Liver (tissue), 9 donors: ENCODE data around the gene POC1A. TPM values are rescaled to one million over a fixed set of nuclear protein-coding genes. Genes with fewer than 3 reads are reported as not detected.

Experiments
- DNase-seq: peaks from one replicate; pipeline ENCODE4 v3.0.0-alpha.2; 2017; ENCODE audit warnings: low spot score
- H3K27ac ChIP-seq, 2 donors: one replicate each; pipeline ENCODE4 v1.7.0; 2013; ENCODE audit warnings: inconsistent platforms in 2 of 2, low read length in 2 of 2, control low read depth in 1 of 2, low read depth in 1 of 2, mild to moderate bottlenecking in 1 of 2
- H3K27me3 ChIP-seq, 4 donors: one replicate each; pipeline versions ENCODE4 v1.6.1 to v1.7.0; 2013; ENCODE audit warnings: low read length in 3 of 4, inconsistent platforms in 1 of 4, mild to moderate bottlenecking in 1 of 4, moderate library complexity in 1 of 4; ENCODE audit not compliant: control insufficient read depth in 4 of 4, insufficient read depth in 4 of 4
- H3K36me3 ChIP-seq, 4 donors: one replicate each; pipeline versions ENCODE4 v1.6.1 to v1.7.0; 2013; ENCODE audit warnings: low read length in 3 of 4, mild to moderate bottlenecking in 3 of 4, low read depth in 1 of 4, moderate library complexity in 1 of 4; ENCODE audit not compliant: control insufficient read depth in 4 of 4, insufficient read depth in 3 of 4
- H3K4me1 ChIP-seq, 4 donors: one replicate each; pipeline versions ENCODE4 v1.6.1 to v1.7.0; 2013; ENCODE audit warnings: low read length in 3 of 4, mild to moderate bottlenecking in 3 of 4, moderate library complexity in 1 of 4; ENCODE audit not compliant: control insufficient read depth in 4 of 4, insufficient read depth in 4 of 4
- H3K4me3 ChIP-seq, 3 donors: one replicate each; pipeline versions ENCODE4 v1.6.1 to v1.7.0; 2013; ENCODE audit warnings: low read length in 3 of 3, control low read depth in 1 of 3, low read depth in 1 of 3, mild to moderate bottlenecking in 1 of 3
- H3K9ac ChIP-seq, 2 donors: one replicate each; pipeline ENCODE4 v1.7.0; 2013; ENCODE audit warnings: low read length in 2 of 2, mild to moderate bottlenecking in 2 of 2, moderate library complexity in 2 of 2, control low read depth in 1 of 2, low read depth in 1 of 2
- H3K9me3 ChIP-seq, 4 donors: one replicate each; pipeline versions ENCODE4 v1.6.1 to v1.7.0; 2013; ENCODE audit warnings: low read length in 3 of 4; ENCODE audit not compliant: control insufficient read depth in 4 of 4
- ATF3 ChIP-seq: IDR thresholded peaks from 2 replicates; pipeline ENCODE4 v1.6.1; 2016; ENCODE audit warnings: antibody characterized with exemption
- EGR1 ChIP-seq, 2 donors: IDR thresholded peaks; 2 replicates each; pipeline ENCODE4 v1.6.1; 2016 to 2018; ENCODE audit warnings: antibody characterized with exemption in 2 of 2, low read depth in 2 of 2
- GABPA ChIP-seq, 2 donors: IDR thresholded peaks in 1 of 2; conservative IDR thresholded peaks in 1 of 2; 2 replicates each; pipeline ENCODE4 v1.6.1; 2016; ENCODE audit warnings: antibody characterized with exemption in 2 of 2, mild to moderate bottlenecking in 1 of 2, moderate library complexity in 1 of 2
- HNF4A ChIP-seq, 2 donors: conservative IDR thresholded peaks; 2 replicates each; pipeline ENCODE4 v1.6.1; 2016; ENCODE audit warnings: antibody characterized with exemption in 2 of 2, mild to moderate bottlenecking in 2 of 2
- HNF4G ChIP-seq: IDR thresholded peaks from 2 replicates; pipeline ENCODE4 v1.6.1; 2016; ENCODE audit warnings: antibody characterized with exemption
- JUND ChIP-seq, 2 donors: IDR thresholded peaks; 2 replicates each; pipeline ENCODE4 v1.6.1; 2016; ENCODE audit warnings: antibody characterized with exemption in 2 of 2
- NR2F2 ChIP-seq: IDR thresholded peaks from 2 replicates; pipeline ENCODE4 v1.6.1; 2016; ENCODE audit warnings: antibody characterized with exemption
- REST ChIP-seq: IDR thresholded peaks from 2 replicates; pipeline ENCODE4 v1.6.1; 2016; ENCODE audit warnings: antibody characterized with exemption, mild to moderate bottlenecking
- RXRA ChIP-seq, 2 donors: IDR thresholded peaks; 2 replicates each; pipeline ENCODE4 v1.6.1; 2017 to 2018; ENCODE audit warnings: antibody characterized with exemption in 2 of 2, mild to moderate bottlenecking in 1 of 2
- TAF1 ChIP-seq: conservative IDR thresholded peaks from 2 replicates; pipeline ENCODE4 v1.6.1; 2016; ENCODE audit warnings: antibody characterized with exemption, mild to moderate bottlenecking
- YY1 ChIP-seq: IDR thresholded peaks from 2 replicates; pipeline ENCODE4 v1.6.1; 2016; ENCODE audit warnings: antibody characterized with exemption, mild to moderate bottlenecking
- WGBS: extraction: QIAGEN DNeasy Blood & Tissue Kit; methylation state at CpG from one replicate; pipeline ENCODE4 v1.1.7; 2013; 5-methylcytosine and 5-hydroxymethylcytosine counted together
- polyA plus RNA-seq, 2 donors: library from polyadenylated mRNA; stranded (reverse) in 1 of 2; unstranded in 1 of 2; fragments of 200-250 nt in 1 of 2; fragments of >200 nt in 1 of 2; fragmentation: Nextera tagmentation in 1 of 2; extraction: Ambion mirVana in 1 of 2; gene quantifications; one replicate each; pipeline versions ENCODE4 v1.2.1 to v1.2.3, GENCODE V29; 2013 to 2015
- total RNA-seq, 2 donors: library from RNA; depleted of rRNA; stranded (reverse); fragments of >200 nt; gene quantifications; one replicate each; pipeline ENCODE4 v1.2.3, GENCODE V29; 2014
- TF ChIP-seq, protein P1 (sequence below): IDR thresholded peaks from 2 replicates; pipeline ENCODE4 v1.6.1; 2016; ENCODE audit warnings: antibody characterized with exemption
- TF ChIP-seq, protein P2 (sequence below): IDR thresholded peaks from 2 replicates; pipeline ENCODE4 v1.6.1; 2016; ENCODE audit warnings: antibody characterized with exemption
- donor health status: healthy.
- donor health status: healthy.
- donor health status: healthy.
- donor health status: healthy.
- donor health status: healthy.

The POC1A gene
- total and polyA plus RNA-seq, 4 donors, result 1.4 to 12.7 (median 4.8) TPM

- H3K9me3 ChIP-seq, result no peaks in the 10 kb centered on the region
- H3K36me3 ChIP-seq, result peaks cover 0 to 5% (median under 1%) of the 10 kb centered on the region in 4 donors
- DNase-seq, result peak; percentile 21
- no peaks in the 10 kb centered on the region for H3K27me3 ChIP-seq
- TF ChIP-seq HNF4A (conservative IDR thresholded peaks at IDR 0.05), result no peak
- TF ChIP-seq, protein P1, sequence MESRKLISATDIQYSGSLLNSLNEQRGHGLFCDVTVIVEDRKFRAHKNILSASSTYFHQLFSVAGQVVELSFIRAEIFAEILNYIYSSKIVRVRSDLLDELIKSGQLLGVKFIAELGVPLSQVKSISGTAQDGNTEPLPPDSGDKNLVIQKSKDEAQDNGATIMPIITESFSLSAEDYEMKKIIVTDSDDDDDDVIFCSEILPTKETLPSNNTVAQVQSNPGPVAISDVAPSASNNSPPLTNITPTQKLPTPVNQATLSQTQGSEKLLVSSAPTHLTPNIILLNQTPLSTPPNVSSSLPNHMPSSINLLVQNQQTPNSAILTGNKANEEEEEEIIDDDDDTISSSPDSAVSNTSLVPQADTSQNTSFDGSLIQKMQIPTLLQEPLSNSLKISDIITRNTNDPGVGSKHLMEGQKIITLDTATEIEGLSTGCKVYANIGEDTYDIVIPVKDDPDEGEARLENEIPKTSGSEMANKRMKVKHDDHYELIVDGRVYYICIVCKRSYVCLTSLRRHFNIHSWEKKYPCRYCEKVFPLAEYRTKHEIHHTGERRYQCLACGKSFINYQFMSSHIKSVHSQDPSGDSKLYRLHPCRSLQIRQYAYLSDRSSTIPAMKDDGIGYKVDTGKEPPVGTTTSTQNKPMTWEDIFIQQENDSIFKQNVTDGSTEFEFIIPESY, result no peak
- no peak for TF ChIP-seq JUND (IDR thresholded peaks at IDR 0.05)
- no peak for TF ChIP-seq REST
- TF ChIP-seq RXRA (IDR thresholded peaks at IDR 0.05), result no peak
- no peak for TF ChIP-seq HNF4G
- no peak for TF ChIP-seq NR2F2
- TF ChIP-seq, protein P2, sequence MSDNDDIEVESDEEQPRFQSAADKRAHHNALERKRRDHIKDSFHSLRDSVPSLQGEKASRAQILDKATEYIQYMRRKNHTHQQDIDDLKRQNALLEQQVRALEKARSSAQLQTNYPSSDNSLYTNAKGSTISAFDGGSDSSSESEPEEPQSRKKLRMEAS, result no peak
- TF ChIP-seq YY1, result no peak
- no peak for TF ChIP-seq EGR1 (IDR thresholded peaks at IDR 0.05; ENCODE audit: low read depth in 2 of 2)
- no peak for TF ChIP-seq ATF3
- no peak for TF ChIP-seq TAF1
- no peak overlapping the region for H3K9ac ChIP-seq
- WGBS, result 96% methylated on average over 13 of the region's 13 CpGs
- H3K4me1 ChIP-seq, result peaks cover 0 to 4% (median 0%) of the 10 kb centered on the region in 4 donors
- no peak overlapping the region for H3K4me3 ChIP-seq
- H3K27ac ChIP-seq, result no peak overlapping the region
Observed at GRCh38 chr3:52146811-52147210, 7.4 kb downstream of the POC1A start.

GRCh38 chr3:52146189-52146588, 8.0 kb downstream of the POC1A start:
- peak; percentile 17 for DNase-seq
- Histone ChIP-seq H3K4me3 (no peak overlapping the region), H3K27me3 (no peaks in the 10 kb centered on the region), H3K36me3 (peaks cover 0 to 5% (median under 1%) of the 10 kb centered on the region in 4 donors), H3K9ac (no peak overlapping the region), H3K4me1 (peaks cover 0 to 4% (median 0%) of the 10 kb centered on the region in 4 donors), H3K9me3 (no peaks in the 10 kb centered on the region), H3K27ac (no peak overlapping the region)
- WGBS, result 98% methylated on average over 1 of the region's 1 CpG
- TF ChIP-seq REST (no peak), GABPA (IDR thresholded peaks at IDR 0.05 in 1 of 2, conservative IDR thresholded peaks at IDR 0.05 in 1 of 2) (no peak), YY1 (no peak), HNF4G (no peak), JUND (IDR thresholded peaks at IDR 0.05) (no peak)
- TF ChIP-seq, protein P1, result no peak
